Measurements from ENCODE around the gene NONO.
"Not testable (repeated sequence)": the region's sequence is repeated elsewhere in the genome, so short reads cannot be mapped to it uniquely, and the experiment has no call there.

GRCh38 chrX:71272313-71272712 is 11.1 kb upstream of the NONO start:
- TF ChIP-seq CTCF (IDR thresholded peaks at IDR 0.05; ENCODE audit: low read depth, low read length); EZH2phosphoT487 (IDR thresholded peaks at IDR 0.05; ENCODE audit: low read depth): not testable (repeated sequence)

Data from OCI-LY3 (cell line).